GM21367 (cell line): ENCODE results near the gene DHX34.
"Not testable (repeated sequence)": the region's sequence is repeated elsewhere in the genome, so short reads cannot be mapped to it uniquely, and the experiment has no call there.

Experiments used
- ATAC-seq: cut with Tn5 transposase; IDR thresholded peaks from one replicate; pipeline ENCODE4 v1.9.1; 2021; ENCODE audit not compliant: unreplicated experiment

Gene DHX34

DNA sequence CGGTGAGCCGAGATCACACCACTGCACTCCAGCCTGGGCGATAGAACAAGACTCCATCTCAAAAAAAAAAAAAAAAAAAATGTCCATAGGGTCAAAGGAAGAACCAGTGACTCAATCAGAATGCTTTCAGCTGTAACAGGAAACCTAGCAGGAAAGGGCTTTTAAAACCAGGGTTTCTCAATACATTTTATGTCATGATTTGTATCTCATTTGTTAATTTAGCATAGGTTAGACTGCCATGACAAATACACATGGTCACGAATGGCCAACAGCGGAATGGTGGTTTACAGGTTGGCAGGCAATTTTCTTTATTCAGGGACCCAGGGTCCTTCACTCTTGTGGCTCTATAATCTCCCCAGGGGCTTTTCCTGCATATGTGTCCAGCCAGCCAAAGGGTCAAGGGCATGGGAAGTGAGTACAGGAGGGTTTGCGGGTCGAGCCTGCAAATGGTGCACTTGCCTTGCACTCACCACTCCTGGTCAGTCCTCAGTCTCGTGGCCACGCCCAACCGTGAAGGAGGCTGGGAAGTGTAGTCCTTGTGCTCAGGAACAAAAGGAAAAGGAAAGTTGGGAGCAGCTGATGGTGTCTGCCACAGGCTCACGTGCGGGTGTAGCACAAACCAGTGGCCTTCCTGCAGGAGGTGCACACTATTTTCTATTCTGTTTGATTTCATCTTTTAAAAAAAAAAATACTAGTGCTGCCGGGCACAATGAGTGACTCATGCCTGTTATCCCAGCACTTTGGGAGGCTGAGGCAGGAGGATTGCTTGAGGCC lies 14.8 kb downstream of the DHX34 start:
- ATAC-seq: no peak

DNA sequence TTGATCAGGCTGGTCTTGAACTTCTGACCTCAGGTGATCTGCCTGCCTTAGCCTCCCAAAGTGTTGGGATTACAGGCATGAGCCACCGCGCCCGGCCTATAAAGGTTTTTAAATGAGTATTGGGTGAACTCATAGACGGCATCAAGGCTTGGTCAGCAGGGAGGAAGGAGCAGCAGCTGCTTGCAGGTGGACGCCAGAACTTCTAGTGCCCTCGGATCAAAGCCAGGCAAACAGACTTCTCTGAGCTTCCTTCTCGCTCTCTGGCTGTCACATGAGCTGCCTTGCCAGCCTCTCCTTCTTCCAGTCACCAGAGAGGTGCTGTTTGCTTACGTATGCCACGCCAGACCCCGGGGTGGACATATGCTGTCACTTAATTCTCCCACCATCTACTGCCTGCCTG lies 16.3 kb downstream of the DHX34 start:
- not testable (repeated sequence) for ATAC-seq

DNA sequence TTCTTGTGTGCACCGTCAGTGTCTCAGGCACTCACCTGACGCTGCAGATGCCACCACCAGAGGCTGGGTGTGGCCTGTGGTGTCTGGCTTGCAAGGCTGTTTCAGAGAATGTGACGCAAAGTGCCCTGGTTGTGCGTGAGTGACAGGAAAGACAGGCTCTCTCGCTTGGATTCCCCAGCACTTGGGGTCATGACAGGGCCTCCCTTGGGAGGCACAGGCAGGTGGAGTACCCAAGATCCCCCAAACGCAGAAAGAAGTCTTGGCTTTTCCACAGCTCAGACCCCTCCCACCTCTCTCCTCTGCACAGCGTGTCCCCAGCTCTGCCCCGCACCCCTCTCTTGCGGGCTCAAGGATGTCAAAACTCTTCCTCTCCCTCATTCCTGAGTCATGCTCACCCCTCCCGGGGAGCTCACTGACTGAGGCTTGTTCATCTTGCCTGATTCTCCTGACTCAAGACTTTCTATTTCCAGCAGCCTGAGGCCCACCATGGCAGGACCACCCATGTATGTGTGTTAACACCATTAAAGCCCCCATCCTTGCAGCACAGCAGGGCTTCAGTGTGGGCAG lies 21.0 kb downstream of the DHX34 start:
- no peak for ATAC-seq

DNA sequence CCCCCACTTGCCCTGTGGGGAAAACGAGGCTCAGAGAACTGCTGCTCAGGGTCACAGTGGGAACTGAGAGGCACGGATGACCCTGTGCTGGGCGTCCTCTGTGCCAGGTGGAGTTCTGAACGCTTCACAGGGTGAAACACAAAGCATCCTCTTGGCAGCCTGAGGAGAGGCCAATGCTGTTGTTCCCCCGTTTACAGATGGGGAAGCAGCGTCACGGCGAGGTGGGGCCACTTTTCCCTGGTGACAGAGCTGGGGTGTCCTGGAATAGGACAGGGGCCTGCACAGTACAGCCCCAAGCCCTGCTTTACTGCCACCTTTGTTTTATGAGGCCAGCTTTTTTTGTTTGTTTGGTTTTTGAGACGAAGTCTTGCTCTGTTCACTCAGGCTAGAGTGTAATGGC lies 22.1 kb downstream of the DHX34 start:
- no peak for ATAC-seq

DNA sequence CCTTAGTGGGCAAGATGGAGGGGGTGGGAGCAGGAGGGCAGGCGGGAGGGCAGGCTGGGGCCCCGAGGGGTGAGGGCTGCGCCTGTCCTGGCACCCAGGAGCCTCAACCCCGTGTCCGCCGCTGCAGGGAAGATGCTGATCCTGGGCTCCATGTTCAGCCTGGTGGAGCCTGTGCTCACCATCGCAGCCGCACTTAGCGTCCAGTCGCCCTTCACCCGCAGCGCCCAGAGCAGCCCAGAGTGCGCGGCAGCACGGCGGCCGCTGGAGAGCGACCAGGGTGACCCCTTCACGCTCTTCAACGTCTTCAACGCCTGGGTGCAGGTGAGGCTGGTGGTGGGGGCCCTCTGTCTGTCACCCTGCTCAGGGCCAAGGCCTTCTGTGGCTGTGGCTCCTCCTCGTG lies 23.5 kb downstream of the DHX34 start:
- ATAC-seq: no peak

DNA sequence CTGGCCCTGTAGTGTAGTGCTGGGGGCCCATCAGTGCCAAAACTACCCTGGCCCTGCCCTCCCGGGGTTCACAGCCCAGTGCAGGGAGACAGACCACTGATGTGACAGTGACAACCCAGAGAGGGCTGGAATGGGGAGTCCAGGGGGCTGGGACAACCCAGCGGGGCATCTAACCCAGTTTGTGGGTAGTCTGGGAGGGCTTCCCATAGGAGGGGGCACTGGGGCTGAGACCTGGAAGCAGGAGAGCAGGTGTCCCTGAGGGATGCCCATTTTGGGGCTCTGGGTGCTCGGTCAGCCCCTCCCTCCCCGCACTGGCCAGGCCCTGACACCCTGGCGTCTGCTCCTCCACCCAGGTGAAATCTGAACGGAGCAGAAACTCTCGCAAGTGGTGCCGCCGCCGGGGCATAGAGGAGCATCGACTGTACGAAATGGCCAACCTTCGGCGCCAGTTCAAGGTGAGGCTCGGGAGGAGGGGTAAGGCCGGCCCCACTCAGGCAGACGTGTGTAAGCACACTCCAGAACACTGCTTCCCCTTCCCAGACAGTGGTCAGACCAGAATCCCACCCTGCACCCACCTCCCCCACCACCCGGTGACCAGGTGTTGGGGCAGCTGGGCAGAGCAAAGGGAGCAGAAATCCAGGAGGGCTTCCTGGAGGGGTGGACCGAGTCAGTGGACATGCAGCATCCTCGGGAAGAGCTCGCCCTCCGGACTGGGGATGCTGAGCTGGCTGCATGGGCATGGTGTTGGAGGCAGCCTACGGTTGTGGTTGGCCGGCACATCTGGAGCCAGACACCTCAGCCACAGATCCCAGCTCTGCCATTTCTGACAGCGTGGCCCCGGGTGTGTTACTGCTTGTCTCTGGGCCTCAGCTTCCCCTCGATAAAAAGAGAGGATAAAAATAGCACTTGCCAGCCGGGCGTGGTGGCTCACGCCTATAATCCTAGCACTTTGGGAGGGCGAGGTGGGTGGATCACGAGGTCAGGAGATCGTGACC lies 24.4 kb downstream of the DHX34 start:
- ATAC-seq: no peak

DNA sequence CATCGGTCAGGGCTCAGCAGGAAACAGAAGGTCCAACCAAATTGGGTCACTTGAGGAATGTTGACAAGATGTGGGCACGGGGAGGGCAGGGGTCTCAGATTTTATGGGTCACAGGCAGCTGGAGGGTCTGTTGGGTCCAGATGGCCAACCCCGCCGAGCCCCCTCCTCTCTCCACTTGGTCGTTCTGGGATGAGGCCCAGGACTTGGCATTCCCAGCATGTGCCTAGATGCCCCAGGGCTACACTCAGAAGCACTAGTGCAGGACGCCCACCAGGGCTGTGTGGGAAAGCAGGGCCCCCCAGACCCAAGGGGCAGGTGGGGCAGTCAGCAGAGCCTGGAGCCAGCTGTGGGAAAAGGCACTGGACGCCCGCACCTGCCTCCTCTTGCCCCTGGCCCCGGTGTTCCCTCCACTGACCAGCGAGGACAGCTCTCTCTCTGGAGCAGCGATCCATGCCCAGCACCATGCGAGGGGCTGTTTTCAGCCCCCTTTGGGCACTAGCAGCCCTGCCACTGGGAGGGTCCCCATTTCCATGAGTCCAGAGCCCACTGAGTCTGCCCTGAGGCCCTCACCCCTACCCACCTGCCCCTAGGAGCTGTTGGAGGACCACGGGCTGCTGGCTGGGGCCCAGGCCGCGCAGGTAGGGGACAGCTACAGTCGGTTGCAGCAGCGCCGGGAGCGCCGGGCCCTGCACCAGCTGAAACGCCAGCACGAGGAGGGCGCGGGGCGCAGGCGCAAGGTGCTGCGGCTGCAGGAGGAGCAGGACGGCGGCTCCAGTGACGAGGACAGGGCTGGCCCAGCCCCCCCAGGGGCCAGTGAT lies 26.0 kb downstream of the DHX34 start:
- ATAC-seq: no peak

DNA sequence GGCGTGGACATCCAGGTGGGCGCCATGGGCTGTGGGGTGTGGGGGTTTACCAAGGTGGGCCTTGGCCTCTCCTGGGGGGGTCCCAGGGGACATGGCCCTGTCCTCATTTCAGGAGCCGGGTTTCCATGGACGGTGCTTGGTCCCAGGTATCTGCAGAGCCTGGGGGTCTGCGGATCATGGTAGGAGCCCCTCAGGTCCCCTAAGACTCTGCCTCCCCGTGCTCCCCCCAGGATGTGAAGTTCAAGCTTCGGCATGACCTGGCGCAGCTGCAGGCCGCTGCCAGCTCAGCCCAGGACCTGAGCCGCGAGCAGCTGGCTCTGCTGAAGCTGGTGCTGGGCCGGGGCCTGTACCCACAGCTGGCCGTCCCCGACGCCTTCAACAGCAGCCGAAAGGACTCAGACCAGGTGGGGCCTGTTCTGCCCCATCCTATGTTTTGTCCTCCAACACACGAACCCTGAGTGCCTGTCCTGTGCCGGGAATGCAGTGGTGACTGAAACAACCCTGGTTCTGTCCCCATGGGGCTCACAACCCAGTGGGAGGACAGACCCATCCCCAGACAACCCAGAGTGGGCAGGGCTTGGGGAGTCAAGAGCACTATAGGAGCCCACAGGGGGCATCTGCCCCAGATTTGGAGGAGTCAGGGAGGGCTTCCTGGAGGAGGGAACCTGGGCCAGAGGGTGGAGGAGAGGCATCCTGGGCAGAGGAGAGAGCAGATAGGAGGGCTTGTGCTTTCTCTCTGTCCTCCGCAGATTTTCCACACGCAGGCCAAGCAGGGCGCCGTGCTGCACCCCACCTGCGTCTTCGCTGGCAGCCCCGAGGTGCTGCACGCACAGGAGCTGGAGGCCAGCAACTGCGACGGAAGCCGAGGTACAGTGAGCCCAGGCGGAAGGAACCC lies 26.8 kb downstream of the DHX34 start:
- ATAC-seq: no peak

DNA sequence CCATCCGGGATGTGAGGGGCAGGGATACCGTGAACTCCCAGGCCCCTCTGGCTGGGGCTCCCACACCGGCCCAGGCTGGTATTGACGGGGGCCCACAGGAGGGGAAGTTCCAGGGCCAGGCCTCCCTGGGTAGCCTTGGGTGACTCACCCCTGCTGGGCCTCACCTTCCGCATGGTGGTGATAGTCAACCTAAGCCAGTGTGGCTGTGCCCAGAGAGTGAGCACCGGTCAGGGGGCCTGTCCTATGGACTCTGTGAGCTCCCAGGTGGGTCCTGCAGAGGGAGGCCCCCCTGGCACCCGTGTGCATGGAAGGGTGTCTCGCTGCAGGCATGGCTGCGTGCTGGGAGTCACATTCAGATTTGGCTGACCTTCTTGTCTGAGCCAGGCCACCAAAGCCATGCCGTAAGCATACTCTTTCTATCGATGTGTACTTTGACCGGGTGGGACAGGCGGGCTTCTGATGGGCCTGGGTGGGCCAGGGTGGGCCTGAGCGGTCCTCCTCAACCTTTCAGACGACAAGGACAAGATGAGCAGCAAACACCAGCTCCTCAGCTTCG lies 27.6 kb downstream of the DHX34 start:
- ATAC-seq: no peak

DNA sequence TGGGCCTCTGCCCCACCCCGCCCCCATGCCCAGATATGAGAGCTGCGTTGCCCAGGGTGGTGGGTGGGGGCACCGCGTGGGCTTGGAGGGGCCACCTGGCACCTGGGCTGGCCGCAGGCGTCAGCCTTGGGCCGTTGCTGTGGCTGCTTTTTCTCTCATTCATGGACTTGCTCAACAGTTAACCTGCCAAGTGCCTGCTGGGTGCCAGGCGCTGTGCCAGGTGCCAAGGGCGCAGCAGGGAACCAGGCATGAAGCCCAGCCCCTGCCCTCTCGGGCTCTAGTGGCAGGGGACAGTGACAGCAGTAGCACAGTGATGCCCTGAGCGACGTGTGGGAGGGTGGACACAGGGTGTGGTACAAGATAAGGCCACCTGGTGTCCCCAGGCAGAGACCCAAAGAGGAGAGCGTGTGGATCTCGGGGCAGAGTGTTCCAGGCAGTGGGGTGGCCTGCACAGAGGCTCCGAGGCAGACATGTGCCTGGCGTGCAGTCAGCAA lies 28.1 kb downstream of the DHX34 start:
- no peak for ATAC-seq

DNA sequence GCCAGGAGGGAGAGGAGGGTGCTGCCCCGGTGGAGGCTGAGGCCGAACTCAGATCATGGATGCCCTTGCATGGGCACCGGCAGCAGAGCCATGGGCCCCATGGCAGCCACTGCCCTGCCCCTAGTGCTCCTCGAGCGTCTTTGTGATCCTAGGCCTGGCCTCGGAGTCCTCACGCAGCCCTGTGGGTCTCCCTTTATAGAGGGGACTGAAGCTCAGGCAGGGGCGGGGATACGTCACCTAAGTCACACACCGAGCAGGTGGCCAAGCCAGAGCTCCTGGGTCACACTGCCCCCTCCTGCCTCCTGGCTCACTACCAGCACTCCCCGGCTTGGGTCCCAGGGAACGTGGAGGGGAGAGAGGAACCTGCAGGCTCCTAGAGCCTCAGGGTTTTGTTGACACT lies 28.7 kb downstream of the DHX34 start:
- no peak for ATAC-seq

DNA sequence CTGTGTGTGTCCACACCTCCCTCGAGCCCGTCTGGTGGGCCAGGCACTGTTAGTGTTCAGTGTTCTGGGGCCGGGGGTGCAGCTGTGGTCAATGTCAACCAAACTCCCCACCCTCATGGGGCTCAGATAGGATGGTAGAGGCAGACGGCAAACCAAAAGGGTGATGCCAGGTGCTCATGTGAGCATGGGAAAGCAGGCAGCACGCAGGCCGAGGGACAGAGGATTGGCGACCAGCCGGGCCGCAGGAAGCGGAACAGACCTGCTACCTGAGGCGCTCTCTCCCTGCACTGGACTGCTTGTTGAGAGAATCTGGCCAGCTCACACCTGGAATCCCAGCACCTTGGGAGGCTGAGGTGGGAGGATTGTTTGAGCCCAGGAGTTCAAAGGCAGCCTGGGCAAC lies 29.1 kb downstream of the DHX34 start:
- ATAC-seq: no peak

DNA sequence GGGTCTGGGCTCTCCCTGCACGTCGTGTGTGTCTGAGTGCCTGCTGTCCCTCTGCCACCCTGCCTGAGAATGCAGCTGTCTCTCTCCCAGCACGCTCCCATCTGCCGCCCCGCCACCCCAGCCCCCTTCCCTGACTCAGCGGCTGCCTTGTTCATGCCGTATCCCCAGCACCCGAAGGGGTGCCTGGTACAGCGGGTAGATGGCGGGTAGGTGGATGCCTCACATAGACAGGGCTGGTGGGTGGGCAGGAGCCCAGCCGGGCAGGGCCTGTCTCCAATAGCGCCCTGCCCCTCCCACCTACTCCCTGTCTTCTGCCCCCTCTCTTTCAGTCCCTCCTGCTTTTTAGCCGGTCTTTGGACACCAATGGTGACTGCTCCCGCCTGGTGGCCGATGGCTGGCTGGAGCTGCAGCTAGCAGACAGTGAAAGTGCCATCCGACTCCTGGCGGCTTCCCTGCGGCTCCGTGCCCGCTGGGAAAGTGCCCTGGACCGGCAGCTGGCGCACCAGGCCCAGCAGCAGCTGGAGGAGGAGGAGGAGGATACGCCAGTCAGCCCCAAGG lies 30.3 kb downstream of the DHX34 start:
- no peak for ATAC-seq

DNA sequence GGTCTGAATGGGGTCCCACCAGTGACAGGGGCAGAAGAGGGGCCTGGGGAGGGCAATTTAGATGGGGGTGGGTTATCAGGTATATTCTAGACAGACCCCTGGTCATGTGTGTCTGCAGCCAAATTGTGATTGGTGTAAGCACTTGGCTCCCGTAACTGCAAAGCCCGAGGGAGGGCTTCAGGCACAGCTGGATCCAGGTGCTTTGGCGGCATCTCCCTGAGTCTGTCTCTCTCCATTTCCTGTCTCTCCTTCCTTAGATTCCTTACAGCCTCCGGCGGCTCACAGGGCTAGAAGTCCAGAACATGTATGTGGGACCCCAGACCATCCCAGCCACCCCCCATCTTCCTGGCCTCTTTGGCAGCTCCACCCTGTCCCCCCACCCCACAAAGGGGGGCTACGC lies 31.4 kb downstream of the DHX34 start:
- no peak for ATAC-seq

DNA sequence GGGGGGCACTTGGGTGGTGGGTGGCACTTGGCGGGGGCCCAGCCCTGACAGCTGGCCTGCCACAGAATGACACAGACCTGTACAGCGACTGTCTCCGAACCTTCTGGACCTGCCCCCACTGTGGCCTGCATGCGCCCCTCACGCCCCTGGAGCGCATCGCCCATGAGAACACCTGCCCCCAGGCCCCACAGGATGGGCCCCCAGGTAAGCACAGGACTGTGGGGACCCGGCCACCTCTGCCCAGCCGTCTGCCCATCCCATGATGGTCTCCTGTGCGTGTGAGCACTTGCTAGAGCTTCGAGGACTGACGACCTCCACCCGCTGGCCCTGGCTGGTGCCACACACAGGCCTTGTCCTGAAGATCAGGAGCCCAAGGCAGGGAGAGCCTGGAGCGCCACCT lies 32.0 kb downstream of the DHX34 start:
- ATAC-seq: no peak

DNA sequence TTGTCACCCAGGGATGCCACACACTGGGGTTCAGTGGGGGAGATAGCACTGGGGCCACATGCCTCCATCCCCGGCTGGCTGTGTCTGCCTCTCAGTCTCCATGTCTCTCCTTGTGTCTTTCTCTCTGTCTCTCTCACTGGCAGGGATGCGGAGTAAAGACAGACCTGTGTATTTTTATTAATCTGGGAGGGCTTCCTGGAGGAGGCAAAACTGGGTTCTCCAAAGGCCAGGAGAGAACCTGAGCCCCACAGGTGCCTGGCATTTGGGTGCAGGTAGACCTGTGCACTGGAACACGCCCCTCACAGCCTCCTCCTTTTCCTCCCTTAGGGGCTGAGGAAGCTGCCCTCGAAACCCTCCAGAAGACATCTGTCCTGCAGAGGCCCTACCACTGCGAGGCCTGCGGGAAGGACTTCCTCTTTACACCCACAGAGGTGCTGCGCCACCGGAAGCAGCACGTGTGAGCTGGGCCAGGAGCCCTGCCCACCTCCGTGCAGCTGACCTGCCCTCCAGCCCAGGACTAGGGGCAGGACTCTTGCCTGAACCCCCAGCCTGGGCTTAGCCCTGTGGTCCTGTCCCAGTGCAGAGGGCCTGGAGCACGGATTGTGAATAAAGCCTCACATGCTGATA lies 32.7 kb downstream of the DHX34 start:
- no peak for ATAC-seq

DNA sequence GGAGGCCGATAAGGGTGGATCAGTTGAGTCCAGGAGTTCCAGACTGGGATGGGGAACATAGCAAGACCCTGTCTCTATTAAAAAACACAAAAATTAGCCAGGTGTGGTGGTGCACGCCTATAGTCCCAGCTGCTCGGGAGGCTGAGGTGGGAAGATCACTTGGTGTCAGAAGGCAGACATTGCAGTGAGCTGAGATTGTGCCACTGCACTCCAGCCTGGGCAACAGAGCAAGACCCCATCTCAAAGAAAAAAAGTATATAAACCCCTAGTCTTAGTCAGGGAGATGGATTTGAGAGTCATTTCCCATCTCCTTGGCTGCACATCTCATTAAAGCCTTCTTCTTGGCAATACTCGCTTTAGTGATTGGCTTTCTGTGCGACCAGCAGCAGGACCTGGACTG lies 34.8 kb downstream of the DHX34 start:
- not testable (repeated sequence) for ATAC-seq

DNA sequence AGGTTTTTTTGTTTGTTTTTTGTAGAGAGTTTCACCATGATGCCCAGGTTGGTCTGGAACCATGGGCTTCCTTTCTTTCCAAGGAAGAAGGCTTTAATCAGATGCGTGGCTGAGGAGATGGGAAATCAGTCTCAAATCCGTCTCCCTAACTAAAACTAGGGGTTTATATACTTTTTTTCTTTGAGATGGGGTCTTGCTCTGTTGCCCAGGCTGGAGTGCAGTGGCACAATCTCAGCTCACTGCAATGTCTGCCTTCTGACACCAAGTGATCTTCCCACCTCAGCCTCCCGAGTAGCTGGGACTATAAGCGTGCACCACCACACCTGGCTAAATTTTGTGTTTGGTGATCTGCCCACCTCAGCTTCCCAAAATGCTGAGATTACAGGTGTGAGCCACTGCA lies 35.4 kb downstream of the DHX34 start:
- ATAC-seq: not testable (repeated sequence)

DNA sequence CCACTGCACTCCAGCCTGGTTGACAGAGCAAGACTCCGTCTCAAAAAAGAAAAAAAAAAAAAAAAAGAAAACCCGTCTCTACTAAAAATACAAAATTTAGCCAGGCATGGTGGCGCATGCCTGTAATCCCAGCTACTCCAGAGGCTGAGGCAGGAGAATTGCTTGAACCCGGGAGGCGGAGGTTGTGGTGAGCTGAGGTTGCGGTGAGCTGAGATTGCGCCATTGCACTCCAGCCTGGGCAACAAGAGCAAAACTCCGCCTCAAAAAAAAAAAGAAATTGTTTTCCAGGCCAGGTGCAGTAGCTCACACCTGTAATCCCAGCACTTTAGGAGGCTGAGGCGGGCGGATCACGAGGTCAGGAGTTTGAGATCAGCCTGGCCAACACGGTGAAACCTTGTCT lies 37.5 kb downstream of the DHX34 start:
- ATAC-seq: not testable (repeated sequence)
